GM18907 (cell line): ENCODE measurements around the gene DYNC1H1.

Source experiments
- ATAC-seq: cut with Tn5 transposase; IDR thresholded peaks from one replicate; pipeline ENCODE4 v1.9.1; 2021; ENCODE audit warnings: mild to moderate bottlenecking, moderate library complexity; ENCODE audit not compliant: unreplicated experiment

The DYNC1H1 gene

DNA sequence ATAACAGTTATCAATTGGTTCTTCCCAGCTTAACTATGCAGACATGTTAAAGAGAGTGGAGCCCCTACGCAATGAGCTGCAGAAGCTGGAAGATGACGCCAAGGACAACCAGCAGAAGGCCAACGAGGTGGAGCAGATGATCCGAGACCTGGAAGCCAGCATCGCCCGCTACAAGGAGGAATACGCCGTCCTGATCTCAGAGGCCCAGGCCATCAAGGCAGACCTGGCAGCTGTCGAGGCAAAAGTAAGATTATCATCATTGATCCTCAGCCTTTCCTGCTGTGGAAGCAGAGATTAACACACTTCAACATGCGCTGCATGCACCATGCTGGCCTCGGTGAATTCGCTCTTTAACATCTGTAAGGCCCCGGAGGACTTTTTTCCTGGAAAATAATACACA lies 68.9 kb downstream of the DYNC1H1 start:
- no peak for ATAC-seq

DNA sequence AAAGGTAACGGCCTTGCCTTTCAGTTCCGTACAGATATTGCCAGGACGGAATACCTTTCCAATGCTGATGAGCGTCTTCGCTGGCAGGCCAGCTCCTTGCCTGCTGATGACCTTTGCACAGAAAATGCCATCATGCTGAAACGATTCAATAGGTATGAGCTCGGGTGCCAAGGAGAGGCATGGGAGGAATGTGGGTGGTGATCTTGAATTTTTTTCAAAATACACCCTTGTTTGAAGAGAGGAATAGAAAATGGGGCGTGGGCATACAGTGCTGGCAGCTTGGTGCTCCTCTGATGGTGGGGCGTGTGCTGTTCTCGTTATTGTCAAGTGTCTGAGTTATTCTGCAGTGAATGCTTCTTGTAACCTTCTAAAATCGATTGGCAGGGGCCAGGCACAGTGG lies 69.9 kb downstream of the DYNC1H1 start:
- ATAC-seq: no peak

DNA sequence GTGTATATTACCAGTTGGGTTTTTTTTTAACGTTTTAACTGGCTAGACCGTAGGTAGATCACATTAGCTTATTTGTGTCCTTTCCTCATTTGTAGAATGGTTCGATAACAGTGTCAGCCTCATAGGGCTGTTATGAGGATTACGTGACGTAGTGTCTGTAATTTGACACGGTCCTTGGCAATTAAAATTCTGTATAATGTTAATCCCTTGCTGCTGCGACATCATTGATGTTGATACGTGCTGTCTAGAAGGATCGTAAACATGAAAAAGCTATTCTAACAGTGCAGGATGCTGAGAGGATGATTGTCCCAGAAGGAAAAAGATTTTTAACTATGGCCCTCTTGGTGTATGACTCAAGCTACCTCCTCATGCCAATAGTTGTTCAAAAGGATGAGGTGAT lies 71.5 kb downstream of the DYNC1H1 start:
- ATAC-seq: no peak

DNA sequence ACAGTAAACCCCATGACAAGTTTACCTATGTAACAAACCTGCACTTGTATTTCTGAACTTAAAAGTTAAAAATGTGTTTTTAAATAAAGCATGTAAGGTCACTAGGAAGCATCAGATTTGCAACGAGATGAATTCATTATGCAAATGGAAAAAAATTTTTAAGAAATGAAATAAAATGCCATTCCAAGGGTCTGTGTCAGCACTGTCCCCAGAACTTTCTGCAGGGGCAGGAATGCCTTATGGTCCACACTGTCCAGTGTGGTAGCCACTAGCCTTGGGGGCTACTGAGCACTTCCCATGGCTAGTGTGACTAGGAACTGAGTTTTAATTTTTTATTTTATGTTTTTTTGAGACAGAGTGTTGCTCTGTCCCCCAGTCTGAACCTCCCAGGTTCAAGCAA lies 73.3 kb downstream of the DYNC1H1 start:
- ATAC-seq: no peak

DNA sequence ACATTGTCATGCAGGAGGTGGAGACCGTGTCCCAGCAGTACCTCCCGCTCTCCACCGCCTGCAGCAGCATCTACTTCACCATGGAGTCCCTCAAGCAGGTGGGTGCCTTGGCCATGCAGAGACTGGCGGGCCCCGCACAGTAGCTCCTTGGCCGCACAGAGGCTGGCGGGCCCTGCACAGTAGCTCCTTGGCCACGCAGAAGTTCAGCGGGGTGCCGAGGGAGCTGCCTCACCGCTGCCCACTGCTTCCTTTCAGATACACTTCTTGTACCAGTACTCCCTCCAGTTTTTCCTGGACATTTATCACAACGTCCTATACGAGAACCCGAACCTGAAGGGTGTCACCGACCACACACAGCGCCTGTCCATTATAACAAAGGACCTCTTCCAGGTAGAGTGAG lies 74.8 kb downstream of the DYNC1H1 start:
- ATAC-seq: no peak

DNA sequence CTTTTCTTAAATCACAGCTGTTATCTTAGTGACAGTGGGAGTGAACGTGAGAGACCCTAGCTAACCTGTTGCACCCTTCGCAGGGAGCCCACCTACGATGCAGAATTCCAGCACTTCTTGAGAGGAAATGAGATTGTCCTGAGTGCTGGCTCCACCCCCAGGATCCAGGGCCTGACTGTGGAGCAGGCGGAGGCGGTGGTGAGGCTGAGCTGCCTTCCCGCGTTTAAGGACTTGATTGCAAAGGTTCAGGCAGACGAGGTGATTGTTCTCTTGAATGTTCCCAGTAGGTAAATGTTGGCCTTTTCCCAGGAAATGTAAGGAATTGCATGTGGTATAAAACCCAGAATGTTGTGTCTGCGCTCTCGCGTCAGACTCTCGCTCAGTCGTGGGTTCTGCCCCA lies 75.8 kb downstream of the DYNC1H1 start:
- no peak for ATAC-seq

DNA sequence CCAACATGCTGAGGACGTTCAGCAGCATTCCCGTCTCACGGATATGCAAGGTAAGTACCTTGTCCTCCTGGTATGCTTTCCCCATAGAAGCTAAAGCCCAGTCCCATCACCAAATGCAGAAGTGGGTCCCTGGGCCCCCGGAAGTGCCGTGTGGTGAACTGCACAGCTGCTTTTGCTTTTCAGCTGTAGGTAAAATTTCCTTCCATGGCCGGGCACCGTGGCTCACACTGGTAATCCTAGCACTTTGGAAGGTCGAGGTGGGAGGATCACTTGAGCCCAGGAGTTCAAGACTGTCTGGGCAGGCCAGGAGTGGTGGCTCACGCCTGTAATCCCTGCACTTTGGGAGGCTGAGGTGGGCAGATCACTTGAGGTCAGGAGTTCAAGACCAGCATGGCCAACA lies 78.3 kb downstream of the DYNC1H1 start:
- no peak for ATAC-seq

DNA sequence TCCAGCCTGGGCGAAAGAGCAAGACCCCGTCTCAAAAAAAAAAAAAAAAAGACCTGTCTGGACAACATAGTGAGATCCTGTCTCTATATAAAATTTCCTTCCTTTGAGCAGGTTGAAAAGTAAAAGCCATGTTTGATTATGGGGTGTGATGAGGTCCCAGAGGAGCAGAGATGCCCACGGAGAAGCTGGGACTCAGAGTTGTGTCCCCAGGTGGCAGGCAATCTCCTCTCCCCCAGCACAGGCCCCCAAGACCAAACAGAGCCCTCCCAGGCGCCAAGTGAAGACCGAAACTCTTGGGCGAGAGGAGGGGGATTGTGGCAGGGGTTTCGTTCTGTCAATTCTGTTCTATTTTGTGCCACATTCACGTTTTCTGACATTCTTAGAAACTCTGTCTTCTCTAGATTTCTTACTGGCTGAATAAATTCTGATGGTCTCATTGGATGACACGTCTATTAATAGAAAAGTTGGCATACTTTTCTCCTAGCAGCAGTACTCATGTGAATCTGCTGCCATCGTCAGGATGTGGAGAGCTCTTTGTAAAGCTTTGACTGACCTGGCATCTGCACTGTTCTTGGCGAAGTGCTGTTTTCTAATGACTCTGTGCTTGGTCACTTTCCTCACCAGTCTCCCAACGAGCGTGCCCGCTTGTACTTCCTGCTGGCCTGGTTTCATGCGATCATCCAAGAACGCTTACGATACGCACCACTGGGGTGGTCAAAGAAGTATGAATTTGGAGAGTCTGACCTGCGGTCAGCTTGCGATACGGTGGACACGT lies 79.1 kb downstream of the DYNC1H1 start:
- ATAC-seq: no peak

DNA sequence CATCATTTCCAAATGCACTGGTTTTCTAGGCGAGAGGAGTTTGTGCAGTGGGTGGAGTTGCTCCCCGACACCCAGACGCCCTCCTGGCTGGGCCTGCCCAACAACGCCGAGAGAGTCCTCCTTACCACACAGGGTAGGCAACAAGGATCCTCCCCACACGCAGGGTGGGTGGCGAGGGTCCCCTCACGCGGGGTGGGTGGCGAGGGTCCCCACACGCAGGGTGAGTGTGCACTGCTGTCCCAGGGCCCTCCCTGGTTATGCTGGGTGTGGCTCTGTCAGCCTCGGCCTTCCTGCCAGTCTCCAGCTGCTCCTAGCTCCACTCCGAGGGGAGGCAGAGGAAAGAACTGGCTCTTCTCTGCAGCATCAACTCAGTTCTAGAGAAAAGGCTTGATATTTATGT lies 80.2 kb downstream of the DYNC1H1 start:
- ATAC-seq: no peak

DNA sequence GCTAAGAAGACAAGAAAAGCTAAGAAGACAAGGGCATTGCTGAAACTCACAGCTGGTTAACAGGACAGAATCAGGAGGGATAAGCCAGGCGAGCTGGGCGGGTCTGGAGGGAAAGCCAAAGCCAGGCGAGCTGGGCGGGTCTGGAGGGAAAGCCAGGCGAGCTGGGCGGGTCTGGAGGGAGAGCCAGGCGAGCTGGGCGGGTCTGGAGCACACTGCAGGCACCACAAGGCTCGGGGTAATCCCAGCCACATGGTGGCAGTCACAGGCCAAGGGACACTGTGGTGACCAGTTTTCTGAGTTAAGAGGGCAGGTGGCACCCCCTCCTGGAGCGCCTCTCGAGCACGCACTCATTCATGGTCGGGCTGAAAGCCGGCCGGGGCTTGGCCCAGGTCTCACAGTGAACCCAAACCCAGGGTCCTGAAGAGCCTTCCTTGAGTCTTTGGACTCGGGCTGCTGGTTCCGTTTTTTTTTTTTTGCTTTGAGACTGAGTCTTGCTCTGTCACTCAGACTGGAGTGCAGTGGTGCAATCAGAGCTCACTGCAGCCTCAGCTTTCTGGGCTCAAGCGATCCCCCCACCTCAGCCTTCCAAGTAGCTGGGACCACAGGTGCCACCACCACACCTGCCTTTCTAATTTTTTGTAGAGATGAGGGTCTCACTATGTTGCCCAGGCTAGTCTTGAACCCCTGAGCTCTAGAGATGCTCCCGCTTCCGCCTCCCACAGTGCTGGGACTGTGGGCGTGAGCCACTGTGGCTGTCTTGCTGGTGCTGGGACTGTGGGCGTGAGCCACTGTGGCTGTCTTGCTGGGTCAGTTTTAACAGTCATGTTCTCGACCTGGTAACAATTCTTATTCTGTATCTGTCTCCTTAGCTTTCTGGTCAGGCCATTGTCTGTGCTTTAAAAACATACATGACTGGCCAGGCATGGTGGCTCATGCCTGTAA lies 82.2 kb downstream of the DYNC1H1 start:
- no peak for ATAC-seq

DNA sequence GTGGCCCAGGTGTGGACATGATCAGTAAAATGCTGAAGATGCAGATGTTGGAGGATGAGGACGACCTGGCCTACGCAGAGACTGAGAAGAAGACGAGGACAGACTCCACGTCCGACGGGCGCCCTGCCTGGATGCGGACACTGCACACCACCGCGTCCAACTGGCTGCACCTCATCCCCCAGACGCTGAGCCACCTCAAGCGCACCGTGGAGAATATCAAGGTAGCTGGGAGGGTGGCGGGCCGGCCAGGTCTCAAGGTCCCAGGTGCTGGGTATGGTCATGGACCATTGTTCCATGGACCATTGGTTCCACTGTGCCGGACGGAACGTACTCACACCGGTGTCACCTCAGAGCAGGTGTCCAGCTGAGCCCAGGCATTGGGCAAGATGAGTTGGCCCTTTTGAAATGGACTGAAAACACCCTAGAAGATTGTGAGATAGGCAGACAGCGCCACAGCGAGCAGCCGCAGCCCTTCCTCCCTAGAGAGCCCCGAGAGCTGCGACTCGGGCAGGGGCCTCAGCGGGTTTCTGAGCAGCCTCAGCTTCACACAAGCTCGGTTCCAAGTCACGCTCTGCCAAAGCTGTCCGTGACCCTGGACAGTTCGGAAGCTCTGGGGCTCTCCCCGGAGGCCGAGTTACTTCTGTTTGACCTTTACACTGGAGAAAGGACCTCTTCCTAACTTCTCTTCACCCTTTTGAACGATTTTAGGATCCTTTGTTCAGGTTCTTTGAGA lies 83.6 kb downstream of the DYNC1H1 start:
- no peak for ATAC-seq

DNA sequence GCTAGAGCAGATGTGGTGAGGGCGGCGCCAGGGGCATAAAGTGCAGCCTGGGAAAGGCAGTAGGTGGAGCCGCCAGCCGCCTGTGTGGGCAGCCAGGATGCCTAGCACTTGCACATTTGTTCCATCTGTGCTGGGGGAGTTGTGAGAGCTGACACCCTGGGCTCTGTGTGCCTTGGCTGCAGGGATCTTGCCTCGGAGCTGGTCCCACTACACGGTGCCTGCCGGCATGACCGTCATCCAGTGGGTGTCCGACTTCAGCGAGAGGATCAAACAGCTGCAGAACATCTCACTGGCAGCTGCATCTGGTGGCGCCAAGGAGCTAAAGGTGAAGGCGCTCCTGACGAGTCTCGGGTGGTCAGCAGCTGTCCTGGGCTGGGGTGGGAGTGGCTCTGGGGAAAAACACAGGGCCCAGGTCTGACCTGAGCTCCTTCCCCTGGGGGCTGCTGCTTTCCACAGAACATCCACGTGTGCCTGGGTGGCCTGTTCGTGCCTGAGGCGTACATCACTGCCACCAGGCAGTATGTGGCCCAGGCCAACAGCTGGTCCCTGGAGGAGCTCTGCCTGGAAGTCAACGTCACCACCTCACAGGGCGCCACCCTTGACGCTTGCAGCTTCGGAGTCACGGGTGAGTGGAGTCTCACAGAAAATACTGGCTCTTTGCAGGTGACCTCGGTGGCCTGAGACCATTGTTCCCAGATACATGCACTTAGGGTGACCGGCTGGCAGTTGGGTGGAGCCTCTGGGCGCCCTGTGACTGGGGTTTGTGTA lies 85.1 kb downstream of the DYNC1H1 start:
- no peak for ATAC-seq

DNA sequence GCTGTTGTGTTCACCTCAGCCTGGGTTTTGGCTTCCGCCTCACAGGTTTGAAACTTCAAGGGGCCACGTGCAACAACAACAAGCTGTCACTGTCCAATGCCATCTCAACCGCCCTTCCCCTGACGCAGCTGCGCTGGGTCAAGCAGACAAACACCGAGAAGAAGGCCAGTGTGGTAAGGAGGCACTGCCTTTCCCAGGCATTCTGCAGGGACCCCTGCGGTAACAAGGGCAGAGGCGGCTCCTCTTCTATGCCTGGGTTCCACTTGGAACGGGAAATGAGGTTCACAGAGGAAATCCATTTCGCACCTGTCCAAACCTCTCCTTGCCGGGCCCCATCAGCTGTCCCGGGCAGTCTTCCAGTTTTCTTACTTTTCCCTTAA lies 85.6 kb downstream of the DYNC1H1 start:
- ATAC-seq: no peak

DNA sequence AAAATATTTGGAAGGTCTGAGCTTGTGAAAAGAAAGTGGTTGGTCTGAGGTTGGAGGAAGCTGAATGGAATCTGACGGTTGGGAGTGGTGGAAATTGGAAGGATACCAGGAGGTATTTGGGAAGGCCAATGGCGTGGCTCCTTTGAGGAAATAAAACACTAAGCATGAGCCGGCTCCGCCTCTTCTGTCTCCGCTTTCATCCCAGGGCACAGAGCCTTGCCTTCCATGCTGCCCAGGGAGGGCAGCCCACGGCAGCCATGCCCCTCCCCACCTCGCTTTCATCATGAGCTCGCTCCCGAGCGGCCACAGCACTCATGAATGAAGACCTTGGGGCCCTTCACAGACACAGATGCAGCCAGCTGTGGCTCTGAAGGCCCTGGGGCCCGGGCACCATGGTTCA lies 86.3 kb downstream of the DYNC1H1 start:
- no peak for ATAC-seq

DNA sequence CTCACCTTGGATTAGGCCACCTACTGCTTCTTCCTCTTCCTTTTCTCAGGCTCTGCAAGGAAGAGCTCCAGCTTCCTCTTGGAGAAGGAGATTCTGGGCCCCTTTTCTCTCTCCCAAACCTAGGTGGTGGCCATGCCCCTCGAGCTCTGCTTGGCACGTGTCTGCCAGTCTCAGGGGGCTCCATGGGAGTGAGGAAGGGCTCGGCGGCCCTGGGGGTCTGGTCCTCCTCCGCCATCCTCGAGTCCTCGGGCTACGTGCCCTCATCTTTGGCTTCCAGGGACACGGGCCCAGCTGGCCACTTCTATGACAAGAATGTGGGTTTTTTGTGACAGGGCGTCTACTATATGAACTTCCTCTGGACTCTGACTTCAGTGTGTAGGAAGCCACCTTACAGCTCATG lies 88.1 kb downstream of the DYNC1H1 start:
- ATAC-seq: no peak

DNA sequence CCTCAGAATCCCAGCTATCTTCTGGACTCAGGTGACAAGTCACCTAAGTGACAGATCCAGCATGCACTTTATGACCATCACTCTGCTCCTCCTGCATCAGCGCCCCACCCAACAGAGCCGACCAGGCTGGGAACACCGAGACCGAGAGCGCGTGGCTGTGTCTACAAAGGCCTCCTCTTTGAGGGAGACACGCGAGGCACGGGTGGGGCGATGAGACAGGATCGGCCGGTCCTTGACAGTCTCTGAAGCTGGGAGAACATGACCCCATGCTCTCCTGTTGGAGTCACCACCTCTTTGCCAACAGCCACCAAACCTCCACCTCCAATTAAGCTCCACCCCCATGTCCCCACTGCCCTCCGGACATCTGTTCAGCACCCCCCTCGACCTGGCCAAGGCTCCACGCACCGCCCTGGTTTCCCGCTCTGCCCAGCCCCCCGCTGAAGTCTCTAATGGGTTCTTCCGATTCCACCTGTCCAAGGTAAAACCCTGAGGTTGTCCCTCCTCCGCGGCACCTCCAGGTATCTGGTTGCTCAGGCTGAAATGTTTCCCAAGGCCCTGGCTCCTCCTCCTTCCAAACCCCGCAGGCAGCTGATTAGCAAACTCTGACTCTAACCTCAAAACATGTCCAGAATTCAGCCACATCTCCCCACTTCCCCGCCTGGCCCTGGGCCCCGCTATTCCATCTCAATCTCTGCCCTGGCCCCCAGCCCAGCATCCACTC lies 91.0 kb downstream of the DYNC1H1 start:
- ATAC-seq: no peak

DNA sequence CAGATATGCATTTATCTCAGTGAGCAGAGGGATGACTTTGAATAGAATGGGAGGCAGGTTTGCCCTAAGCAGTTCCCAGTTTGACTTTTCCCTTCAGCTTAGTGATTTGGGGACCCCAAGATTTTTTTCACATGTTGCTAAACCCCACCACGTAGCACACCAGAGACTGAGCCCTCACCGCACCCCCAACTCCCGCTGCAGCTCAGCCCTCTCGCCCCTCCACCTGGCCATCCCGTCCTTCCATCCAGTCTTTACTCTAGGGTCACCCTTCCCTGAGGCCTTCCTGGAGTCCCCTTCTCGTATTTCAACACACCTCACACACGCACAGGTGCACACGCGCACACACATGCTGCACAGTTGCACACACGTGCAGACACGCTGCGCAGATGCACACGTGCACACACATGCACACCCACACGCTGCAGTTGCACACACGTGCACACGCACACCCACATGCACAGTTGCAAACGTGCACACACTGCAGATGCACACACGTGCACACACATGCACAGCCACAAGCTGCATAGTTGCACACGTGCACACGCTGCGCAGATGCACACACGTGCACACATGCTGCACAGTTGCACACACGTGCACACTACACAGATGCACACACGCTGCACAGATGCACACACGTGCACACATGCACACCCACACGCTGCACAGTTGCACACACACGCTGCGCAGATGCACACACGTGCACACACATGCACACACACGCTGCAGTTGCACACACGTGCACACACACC lies 92.5 kb downstream of the DYNC1H1 start:
- ATAC-seq: no peak

DNA sequence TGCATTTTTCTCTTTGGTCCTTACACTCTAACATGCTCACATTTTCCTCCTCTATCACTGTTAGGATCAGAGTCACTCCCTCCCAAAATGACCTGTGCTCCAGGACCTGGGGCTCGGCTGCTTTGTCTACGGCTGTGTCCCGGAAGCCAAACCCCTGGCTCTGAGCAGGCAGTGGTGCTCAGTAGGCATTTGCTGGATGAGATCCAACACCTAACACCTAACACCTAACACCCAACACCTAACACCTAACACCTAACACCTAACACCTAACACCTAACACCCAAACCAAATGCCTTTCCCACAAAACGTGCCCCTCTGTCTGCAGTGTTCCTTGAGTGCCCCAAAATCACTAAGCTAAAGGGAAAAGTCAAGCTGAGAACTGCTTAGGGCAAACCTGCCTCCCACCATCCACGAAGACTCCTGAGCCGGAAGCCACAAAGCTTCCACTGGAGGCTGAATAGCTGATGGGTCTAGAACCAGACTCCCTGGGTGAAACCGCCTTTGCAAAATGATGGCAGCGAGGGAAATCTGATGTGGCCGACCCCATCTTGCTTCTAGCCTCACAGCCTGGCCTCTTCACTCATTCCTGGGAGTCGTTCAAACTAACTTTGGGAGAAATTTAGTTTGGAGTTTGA lies 93.2 kb downstream of the DYNC1H1 start:
- no peak for ATAC-seq

DNA sequence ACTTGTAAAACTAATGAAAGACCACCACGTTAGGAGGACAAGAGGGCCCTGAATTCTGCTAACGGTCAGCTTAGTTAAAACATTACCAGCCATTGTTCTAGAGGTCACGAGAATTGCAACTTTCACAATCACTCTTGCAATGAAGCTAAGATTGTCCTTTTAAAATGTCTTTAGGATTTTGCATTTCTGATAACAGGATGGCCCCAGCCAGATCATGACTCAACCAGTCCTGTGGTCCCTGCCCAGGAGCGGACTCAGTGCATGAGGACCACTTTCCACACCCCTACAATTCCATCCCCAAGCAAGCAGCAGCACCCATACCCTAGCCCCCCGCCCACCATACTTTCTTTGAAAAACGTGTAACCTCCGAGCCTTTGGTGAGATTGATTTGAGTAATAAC lies 93.8 kb downstream of the DYNC1H1 start:
- ATAC-seq: no peak
